ENCODE results near the gene SLC35G3.
A peak's percentile ranks its signal among the peaks of the same experiment; 100 is the strongest.

DNA sequence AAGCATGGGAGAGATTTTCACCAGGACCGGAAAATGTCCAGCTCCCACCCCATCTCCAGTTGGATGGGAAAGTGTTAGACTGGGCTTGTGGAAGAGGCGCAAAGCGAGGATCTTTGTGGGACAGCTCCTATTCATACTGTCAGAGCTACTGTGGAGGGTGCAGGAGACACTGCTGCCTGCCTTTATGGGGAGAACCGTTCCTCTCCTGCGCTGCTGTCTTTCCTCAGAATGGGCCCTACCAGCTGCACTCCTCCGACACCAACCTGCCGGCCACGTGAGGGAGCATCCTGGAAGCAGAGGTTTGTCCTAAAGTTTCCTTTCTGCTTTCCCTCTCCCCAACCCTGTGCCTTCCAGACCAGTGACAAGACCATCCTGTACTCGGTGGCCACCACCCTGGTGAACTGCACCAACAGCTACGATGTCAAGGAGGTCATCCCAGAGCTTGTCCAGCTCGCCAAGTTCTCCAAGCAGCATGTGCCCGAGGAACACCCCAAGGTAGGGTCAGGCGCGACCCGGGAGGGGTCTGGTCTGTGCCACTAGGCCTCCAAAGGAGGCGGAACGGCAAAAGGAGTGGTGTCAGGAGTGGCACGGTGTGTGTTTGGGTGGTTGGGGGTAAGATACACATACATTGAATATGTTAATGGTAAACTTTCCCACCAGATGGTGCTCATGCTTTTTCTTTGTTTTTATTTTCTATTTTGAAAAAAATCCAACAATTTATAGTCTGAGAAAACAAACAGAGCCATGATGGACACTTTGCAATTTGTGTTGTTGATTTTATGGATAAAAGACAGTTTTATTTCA lies 23.0 kb downstream of the SLC35G3 start:
- no peak for TF ChIP-seq POLR2A (IDR thresholded peaks at IDR 0.05)
- TF ChIP-seq, protein P1, sequence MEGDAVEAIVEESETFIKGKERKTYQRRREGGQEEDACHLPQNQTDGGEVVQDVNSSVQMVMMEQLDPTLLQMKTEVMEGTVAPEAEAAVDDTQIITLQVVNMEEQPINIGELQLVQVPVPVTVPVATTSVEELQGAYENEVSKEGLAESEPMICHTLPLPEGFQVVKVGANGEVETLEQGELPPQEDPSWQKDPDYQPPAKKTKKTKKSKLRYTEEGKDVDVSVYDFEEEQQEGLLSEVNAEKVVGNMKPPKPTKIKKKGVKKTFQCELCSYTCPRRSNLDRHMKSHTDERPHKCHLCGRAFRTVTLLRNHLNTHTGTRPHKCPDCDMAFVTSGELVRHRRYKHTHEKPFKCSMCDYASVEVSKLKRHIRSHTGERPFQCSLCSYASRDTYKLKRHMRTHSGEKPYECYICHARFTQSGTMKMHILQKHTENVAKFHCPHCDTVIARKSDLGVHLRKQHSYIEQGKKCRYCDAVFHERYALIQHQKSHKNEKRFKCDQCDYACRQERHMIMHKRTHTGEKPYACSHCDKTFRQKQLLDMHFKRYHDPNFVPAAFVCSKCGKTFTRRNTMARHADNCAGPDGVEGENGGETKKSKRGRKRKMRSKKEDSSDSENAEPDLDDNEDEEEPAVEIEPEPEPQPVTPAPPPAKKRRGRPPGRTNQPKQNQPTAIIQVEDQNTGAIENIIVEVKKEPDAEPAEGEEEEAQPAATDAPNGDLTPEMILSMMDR (IDR thresholded peaks at IDR 0.05): peak in 5 of 6 experiments; percentile 16 to 51 (median 42)
